Lower leg skin (tissue), 3 donors: ENCODE measurements around the gene SULT4A1.
"Not testable (repeated sequence)": the region's sequence is repeated elsewhere in the genome, so short reads cannot be mapped to it uniquely, and the experiment has no call there.

Source experiments
- POLR2A ChIP-seq, 2 donors: fragments of 450-650 bp; IDR thresholded peaks; one replicate each; pipeline ENCODE4 v1.6.1; 2016 to 2017; ENCODE audit warnings: antibody characterized with exemption in 2 of 2, mild to moderate bottlenecking in 1 of 2, moderate library complexity in 1 of 2
- TF ChIP-seq, protein P1 (sequence below), 3 donors: fragments of 450-650 bp; IDR thresholded peaks; one replicate each; pipeline ENCODE4 v1.5.1; 2016; ENCODE audit warnings: antibody characterized with exemption in 3 of 3, mild to moderate bottlenecking in 3 of 3, moderate library complexity in 2 of 3

DNA sequence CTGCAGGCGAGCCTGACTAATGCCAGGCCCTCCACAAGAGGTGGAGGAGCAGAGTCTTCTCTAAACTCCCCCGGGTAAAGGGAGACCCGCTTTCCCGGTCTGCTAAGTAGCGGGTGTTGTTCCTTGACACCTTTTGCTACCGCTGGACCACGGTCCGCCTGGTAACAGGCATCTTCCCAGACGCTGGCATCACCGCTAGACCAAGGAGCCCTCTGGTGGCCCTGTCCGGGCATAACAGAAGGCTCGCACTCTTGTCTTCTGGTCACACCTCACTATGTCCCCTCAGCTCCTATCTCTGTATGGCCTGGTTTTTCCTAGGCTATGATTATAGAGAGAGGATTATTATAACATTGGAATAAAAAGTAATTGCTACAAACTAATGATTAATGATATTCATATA, 42.1 kb upstream of the SULT4A1 start:
- TF ChIP-seq, protein P1, sequence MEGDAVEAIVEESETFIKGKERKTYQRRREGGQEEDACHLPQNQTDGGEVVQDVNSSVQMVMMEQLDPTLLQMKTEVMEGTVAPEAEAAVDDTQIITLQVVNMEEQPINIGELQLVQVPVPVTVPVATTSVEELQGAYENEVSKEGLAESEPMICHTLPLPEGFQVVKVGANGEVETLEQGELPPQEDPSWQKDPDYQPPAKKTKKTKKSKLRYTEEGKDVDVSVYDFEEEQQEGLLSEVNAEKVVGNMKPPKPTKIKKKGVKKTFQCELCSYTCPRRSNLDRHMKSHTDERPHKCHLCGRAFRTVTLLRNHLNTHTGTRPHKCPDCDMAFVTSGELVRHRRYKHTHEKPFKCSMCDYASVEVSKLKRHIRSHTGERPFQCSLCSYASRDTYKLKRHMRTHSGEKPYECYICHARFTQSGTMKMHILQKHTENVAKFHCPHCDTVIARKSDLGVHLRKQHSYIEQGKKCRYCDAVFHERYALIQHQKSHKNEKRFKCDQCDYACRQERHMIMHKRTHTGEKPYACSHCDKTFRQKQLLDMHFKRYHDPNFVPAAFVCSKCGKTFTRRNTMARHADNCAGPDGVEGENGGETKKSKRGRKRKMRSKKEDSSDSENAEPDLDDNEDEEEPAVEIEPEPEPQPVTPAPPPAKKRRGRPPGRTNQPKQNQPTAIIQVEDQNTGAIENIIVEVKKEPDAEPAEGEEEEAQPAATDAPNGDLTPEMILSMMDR (IDR thresholded peaks at IDR 0.05) = not testable (repeated sequence)
- TF ChIP-seq POLR2A (IDR thresholded peaks at IDR 0.05) = not testable (repeated sequence)
